Liver (tissue), 9 donors: Measurements from ENCODE around the gene CEACAM16. TPM values are rescaled to one million over a fixed set of nuclear protein-coding genes. Genes with fewer than 3 reads are reported as not detected.

ENCODE experiments used
- DNase-seq: peaks from one replicate; pipeline ENCODE4 v3.0.0-alpha.2; 2017; ENCODE audit warnings: low spot score
- H3K27ac ChIP-seq, 2 donors: one replicate each; pipeline ENCODE4 v1.7.0; 2013; ENCODE audit warnings: inconsistent platforms in 2 of 2, low read length in 2 of 2, control low read depth in 1 of 2, low read depth in 1 of 2, mild to moderate bottlenecking in 1 of 2
- H3K27me3 ChIP-seq, 4 donors: one replicate each; pipeline versions ENCODE4 v1.6.1 to v1.7.0; 2013; ENCODE audit warnings: low read length in 3 of 4, inconsistent platforms in 1 of 4, mild to moderate bottlenecking in 1 of 4, moderate library complexity in 1 of 4; ENCODE audit not compliant: control insufficient read depth in 4 of 4, insufficient read depth in 4 of 4
- H3K36me3 ChIP-seq, 4 donors: one replicate each; pipeline versions ENCODE4 v1.6.1 to v1.7.0; 2013; ENCODE audit warnings: low read length in 3 of 4, mild to moderate bottlenecking in 3 of 4, low read depth in 1 of 4, moderate library complexity in 1 of 4; ENCODE audit not compliant: control insufficient read depth in 4 of 4, insufficient read depth in 3 of 4
- H3K4me1 ChIP-seq, 4 donors: one replicate each; pipeline versions ENCODE4 v1.6.1 to v1.7.0; 2013; ENCODE audit warnings: low read length in 3 of 4, mild to moderate bottlenecking in 3 of 4, moderate library complexity in 1 of 4; ENCODE audit not compliant: control insufficient read depth in 4 of 4, insufficient read depth in 4 of 4
- H3K4me3 ChIP-seq, 3 donors: one replicate each; pipeline versions ENCODE4 v1.6.1 to v1.7.0; 2013; ENCODE audit warnings: low read length in 3 of 3, control low read depth in 1 of 3, low read depth in 1 of 3, mild to moderate bottlenecking in 1 of 3
- H3K9ac ChIP-seq, 2 donors: one replicate each; pipeline ENCODE4 v1.7.0; 2013; ENCODE audit warnings: low read length in 2 of 2, mild to moderate bottlenecking in 2 of 2, moderate library complexity in 2 of 2, control low read depth in 1 of 2, low read depth in 1 of 2
- H3K9me3 ChIP-seq, 4 donors: one replicate each; pipeline versions ENCODE4 v1.6.1 to v1.7.0; 2013; ENCODE audit warnings: low read length in 3 of 4; ENCODE audit not compliant: control insufficient read depth in 4 of 4
- ATF3 ChIP-seq: IDR thresholded peaks from 2 replicates; pipeline ENCODE4 v1.6.1; 2016; ENCODE audit warnings: antibody characterized with exemption
- CTCF ChIP-seq: fragments of 150-350 bp; IDR thresholded peaks from 2 replicates; pipeline ENCODE4 v1.5.1; 2017; ENCODE audit warnings: improper control_type of control experiment, low read depth, low read length; ENCODE audit not compliant: missing input control
- EGR1 ChIP-seq, 2 donors: IDR thresholded peaks; 2 replicates each; pipeline ENCODE4 v1.6.1; 2016 to 2018; ENCODE audit warnings: antibody characterized with exemption in 2 of 2, low read depth in 2 of 2
- FOXA1 ChIP-seq: IDR thresholded peaks from 2 replicates; pipeline ENCODE4 v1.6.1; 2016; ENCODE audit warnings: antibody characterized with exemption
- FOXA2 ChIP-seq: IDR thresholded peaks from 2 replicates; pipeline ENCODE4 v1.6.1; 2016; ENCODE audit warnings: antibody characterized with exemption
- GABPA ChIP-seq, 2 donors: IDR thresholded peaks in 1 of 2; conservative IDR thresholded peaks in 1 of 2; 2 replicates each; pipeline ENCODE4 v1.6.1; 2016; ENCODE audit warnings: antibody characterized with exemption in 2 of 2, mild to moderate bottlenecking in 1 of 2, moderate library complexity in 1 of 2
- HNF4A ChIP-seq, 2 donors: conservative IDR thresholded peaks; 2 replicates each; pipeline ENCODE4 v1.6.1; 2016; ENCODE audit warnings: antibody characterized with exemption in 2 of 2, mild to moderate bottlenecking in 2 of 2
- HNF4G ChIP-seq: IDR thresholded peaks from 2 replicates; pipeline ENCODE4 v1.6.1; 2016; ENCODE audit warnings: antibody characterized with exemption
- JUND ChIP-seq, 2 donors: IDR thresholded peaks; 2 replicates each; pipeline ENCODE4 v1.6.1; 2016; ENCODE audit warnings: antibody characterized with exemption in 2 of 2
- MAX ChIP-seq: IDR thresholded peaks from 2 replicates; pipeline ENCODE4 v1.6.1; 2016; ENCODE audit warnings: antibody characterized with exemption
- NR2F2 ChIP-seq: IDR thresholded peaks from 2 replicates; pipeline ENCODE4 v1.6.1; 2016; ENCODE audit warnings: antibody characterized with exemption
- RAD21 ChIP-seq, 2 donors: IDR thresholded peaks; 2 replicates each; pipeline ENCODE4 v1.6.1; 2016; ENCODE audit warnings: antibody characterized with exemption in 2 of 2, mild to moderate bottlenecking in 2 of 2
- REST ChIP-seq: IDR thresholded peaks from 2 replicates; pipeline ENCODE4 v1.6.1; 2016; ENCODE audit warnings: antibody characterized with exemption, mild to moderate bottlenecking
- RXRA ChIP-seq, 2 donors: IDR thresholded peaks; 2 replicates each; pipeline ENCODE4 v1.6.1; 2017 to 2018; ENCODE audit warnings: antibody characterized with exemption in 2 of 2, mild to moderate bottlenecking in 1 of 2
- SP1 ChIP-seq: IDR thresholded peaks from 2 replicates; pipeline ENCODE4 v1.6.1; 2018; ENCODE audit warnings: antibody characterized with exemption, mild to moderate bottlenecking
- TAF1 ChIP-seq: conservative IDR thresholded peaks from 2 replicates; pipeline ENCODE4 v1.6.1; 2016; ENCODE audit warnings: antibody characterized with exemption, mild to moderate bottlenecking
- YY1 ChIP-seq: IDR thresholded peaks from 2 replicates; pipeline ENCODE4 v1.6.1; 2016; ENCODE audit warnings: antibody characterized with exemption, mild to moderate bottlenecking
- ZBTB33 ChIP-seq: IDR thresholded peaks from 2 replicates; pipeline ENCODE4 v1.6.1; 2016; ENCODE audit warnings: antibody characterized with exemption
- WGBS: extraction: QIAGEN DNeasy Blood & Tissue Kit; methylation state at CpG from one replicate; pipeline ENCODE4 v1.1.7; 2013; 5-methylcytosine and 5-hydroxymethylcytosine counted together
- polyA plus RNA-seq, 2 donors: library from polyadenylated mRNA; stranded (reverse) in 1 of 2; unstranded in 1 of 2; fragments of 200-250 nt in 1 of 2; fragments of >200 nt in 1 of 2; fragmentation: Nextera tagmentation in 1 of 2; extraction: Ambion mirVana in 1 of 2; gene quantifications; one replicate each; pipeline versions ENCODE4 v1.2.1 to v1.2.3, GENCODE V29; 2013 to 2015
- total RNA-seq, 2 donors: library from RNA; depleted of rRNA; stranded (reverse); fragments of >200 nt; gene quantifications; one replicate each; pipeline ENCODE4 v1.2.3, GENCODE V29; 2014
- donor health status: healthy.
- donor health status: healthy.
- donor health status: healthy.
- donor health status: healthy.
- donor health status: healthy.

Gene CEACAM16
- total and polyA plus RNA-seq, 4 donors, result 0.09 TPM; not detected in 3

GRCh38 chr19:44653343-44653742 lies 45.6 kb upstream of the CEACAM16 start:
- H3K36me3 ChIP-seq, result peaks cover 6 to 69% (median 47%) of the 10 kb centered on the region in 4 donors
- H3K27me3 ChIP-seq, result no peaks in the 10 kb centered on the region
- TF ChIP-seq FOXA1 (no peak), JUND (IDR thresholded peaks at IDR 0.05) (no peak), ATF3 (no peak), HNF4A (conservative IDR thresholded peaks at IDR 0.05) (no peak), MAX (no peak), HNF4G (no peak), ZBTB33 (no peak), TAF1 (no peak), REST (no peak), CTCF (no peak), FOXA2 (no peak), SP1 (no peak), GABPA (IDR thresholded peaks at IDR 0.05 in 1 of 2, conservative IDR thresholded peaks at IDR 0.05 in 1 of 2) (no peak), RXRA (IDR thresholded peaks at IDR 0.05) (no peak), YY1 (no peak), RAD21 (IDR thresholded peaks at IDR 0.05) (no peak), EGR1 (IDR thresholded peaks at IDR 0.05; ENCODE audit: low read depth in 2 of 2) (no peak), NR2F2 (no peak)
- no peaks in the 10 kb centered on the region for H3K9me3 ChIP-seq
- peaks cover 2 to 28% (median 19%) of the 10 kb centered on the region in 4 donors for H3K4me1 ChIP-seq
- 90% methylated on average over 5 of the region's 5 CpGs for WGBS
- no peak for DNase-seq
- H3K27ac ChIP-seq, result no peak overlapping the region
- H3K9ac ChIP-seq, result no peak overlapping the region
- no peak overlapping the region for H3K4me3 ChIP-seq
